GM23248 (cell line): ENCODE data around the gene TMBIM4.
"Not testable (repeated sequence)": the region's sequence is repeated elsewhere in the genome, so short reads cannot be mapped to it uniquely, and the experiment has no call there.

Experiments
- EZH2 ChIP-seq: fragments of 200-600 bp; sonication (generic); IDR thresholded peaks from 2 replicates; pipeline ENCODE4 v1.6.1; 2018; ENCODE audit warnings: antibody characterized with exemption, mild to moderate bottlenecking; ENCODE audit not compliant: insufficient read depth, poor library complexity, severe bottlenecking
- EZH2phosphoT487 ChIP-seq: fragments of 200-600 bp; sonication (generic); IDR thresholded peaks from 2 replicates; pipeline ENCODE4 v1.6.1; 2018; ENCODE audit warnings: antibody characterized with exemption, moderate library complexity, mild to moderate bottlenecking, low read depth; ENCODE audit not compliant: insufficient read depth

- TF ChIP-seq EZH2phosphoT487, EZH2: not testable (repeated sequence)
Measured at GRCh38 chr12:66184822-66185221, 15.0 kb upstream of the TMBIM4 start.
